ENCODE data around the gene HRH1.
"Not testable (repeated sequence)": the region's sequence is repeated elsewhere in the genome, so short reads cannot be mapped to it uniquely, and the experiment has no call there.

GRCh38 chr3:11217370-11217769, 63.1 kb downstream of the HRH1 start:
- TF ChIP-seq, protein P1, sequence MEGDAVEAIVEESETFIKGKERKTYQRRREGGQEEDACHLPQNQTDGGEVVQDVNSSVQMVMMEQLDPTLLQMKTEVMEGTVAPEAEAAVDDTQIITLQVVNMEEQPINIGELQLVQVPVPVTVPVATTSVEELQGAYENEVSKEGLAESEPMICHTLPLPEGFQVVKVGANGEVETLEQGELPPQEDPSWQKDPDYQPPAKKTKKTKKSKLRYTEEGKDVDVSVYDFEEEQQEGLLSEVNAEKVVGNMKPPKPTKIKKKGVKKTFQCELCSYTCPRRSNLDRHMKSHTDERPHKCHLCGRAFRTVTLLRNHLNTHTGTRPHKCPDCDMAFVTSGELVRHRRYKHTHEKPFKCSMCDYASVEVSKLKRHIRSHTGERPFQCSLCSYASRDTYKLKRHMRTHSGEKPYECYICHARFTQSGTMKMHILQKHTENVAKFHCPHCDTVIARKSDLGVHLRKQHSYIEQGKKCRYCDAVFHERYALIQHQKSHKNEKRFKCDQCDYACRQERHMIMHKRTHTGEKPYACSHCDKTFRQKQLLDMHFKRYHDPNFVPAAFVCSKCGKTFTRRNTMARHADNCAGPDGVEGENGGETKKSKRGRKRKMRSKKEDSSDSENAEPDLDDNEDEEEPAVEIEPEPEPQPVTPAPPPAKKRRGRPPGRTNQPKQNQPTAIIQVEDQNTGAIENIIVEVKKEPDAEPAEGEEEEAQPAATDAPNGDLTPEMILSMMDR (IDR thresholded peaks at IDR 0.05) = not testable (repeated sequence)
- TF ChIP-seq POLR2A (IDR thresholded peaks at IDR 0.05) = not testable (repeated sequence)
